Measurements from ENCODE around the gene CAMTA1. TPM values are rescaled to one million over a fixed set of nuclear protein-coding genes. Genes with fewer than 3 reads are reported as not detected.

Gene CAMTA1
- total RNA-seq, 1 donor from 2014 or later: 268 TPM

DNA sequence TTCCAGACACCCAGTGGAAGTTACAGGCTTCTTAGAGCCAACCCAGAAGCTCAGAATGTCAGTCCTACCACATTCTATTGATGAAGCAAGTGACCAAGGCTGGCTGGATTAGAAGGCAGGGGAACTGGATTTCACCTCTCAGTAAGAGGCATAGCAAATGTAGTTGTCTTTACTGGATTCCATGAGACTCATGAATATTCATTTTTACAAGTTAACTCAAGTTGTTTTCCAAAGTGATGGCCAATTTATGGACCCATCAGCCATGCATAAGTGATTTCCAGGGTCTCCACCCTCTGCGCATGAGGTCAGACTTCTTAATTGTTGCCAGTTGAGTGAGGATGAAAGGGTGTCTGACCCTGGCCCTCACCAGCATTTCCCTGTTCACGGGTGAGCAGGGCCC is 559.0 kb downstream of the CAMTA1 start:
- Histone ChIP-seq H3K4me2 (no peak overlapping the region), H3K36me3 (no peaks in the 10 kb centered on the region), H3K27me3 (no peaks in the 10 kb centered on the region), H3K9me3 (ENCODE audit: low read depth) (no peaks in the 10 kb centered on the region), H3K27ac (no peak overlapping the region), H2AFZ (replicated peaks) (no peak overlapping the region), H4K20me1 (ENCODE audit: low read depth) (no peaks in the 10 kb centered on the region), H3K4me1 (peaks cover 10% of the 10 kb centered on the region), H3K9ac (no peak overlapping the region), H3K4me3 (no peak overlapping the region), H3K79me2 (ENCODE audit: low read depth) (no peaks in the 10 kb centered on the region), H3F3A (ENCODE audit: low read depth) (no peaks in the 10 kb centered on the region)
- H3K27ac Mint-ChIP-seq: no peak overlapping the region
- peaks cover 27% of the 10 kb centered on the region for H3K4me1 Mint-ChIP-seq
- H3K36me3 Mint-ChIP-seq: no peaks in the 10 kb centered on the region
- H3K9me3 Mint-ChIP-seq: no peaks in the 10 kb centered on the region
- H3K4me3 Mint-ChIP-seq: no peak overlapping the region
- no peak for DNase-seq (ENCODE audit: low spot score)
- TF ChIP-seq EZH2 (IDR thresholded peaks at IDR 0.05) (no peak), EZH2phosphoT487 (IDR thresholded peaks at IDR 0.05) (no peak)
- TF ChIP-seq, protein P1, sequence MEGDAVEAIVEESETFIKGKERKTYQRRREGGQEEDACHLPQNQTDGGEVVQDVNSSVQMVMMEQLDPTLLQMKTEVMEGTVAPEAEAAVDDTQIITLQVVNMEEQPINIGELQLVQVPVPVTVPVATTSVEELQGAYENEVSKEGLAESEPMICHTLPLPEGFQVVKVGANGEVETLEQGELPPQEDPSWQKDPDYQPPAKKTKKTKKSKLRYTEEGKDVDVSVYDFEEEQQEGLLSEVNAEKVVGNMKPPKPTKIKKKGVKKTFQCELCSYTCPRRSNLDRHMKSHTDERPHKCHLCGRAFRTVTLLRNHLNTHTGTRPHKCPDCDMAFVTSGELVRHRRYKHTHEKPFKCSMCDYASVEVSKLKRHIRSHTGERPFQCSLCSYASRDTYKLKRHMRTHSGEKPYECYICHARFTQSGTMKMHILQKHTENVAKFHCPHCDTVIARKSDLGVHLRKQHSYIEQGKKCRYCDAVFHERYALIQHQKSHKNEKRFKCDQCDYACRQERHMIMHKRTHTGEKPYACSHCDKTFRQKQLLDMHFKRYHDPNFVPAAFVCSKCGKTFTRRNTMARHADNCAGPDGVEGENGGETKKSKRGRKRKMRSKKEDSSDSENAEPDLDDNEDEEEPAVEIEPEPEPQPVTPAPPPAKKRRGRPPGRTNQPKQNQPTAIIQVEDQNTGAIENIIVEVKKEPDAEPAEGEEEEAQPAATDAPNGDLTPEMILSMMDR (IDR thresholded peaks at IDR 0.05): no peak
- peaks cover 4% of the 10 kb centered on the region for H3K27me3 Mint-ChIP-seq (ENCODE audit: insufficient read depth, low read depth)

DNA sequence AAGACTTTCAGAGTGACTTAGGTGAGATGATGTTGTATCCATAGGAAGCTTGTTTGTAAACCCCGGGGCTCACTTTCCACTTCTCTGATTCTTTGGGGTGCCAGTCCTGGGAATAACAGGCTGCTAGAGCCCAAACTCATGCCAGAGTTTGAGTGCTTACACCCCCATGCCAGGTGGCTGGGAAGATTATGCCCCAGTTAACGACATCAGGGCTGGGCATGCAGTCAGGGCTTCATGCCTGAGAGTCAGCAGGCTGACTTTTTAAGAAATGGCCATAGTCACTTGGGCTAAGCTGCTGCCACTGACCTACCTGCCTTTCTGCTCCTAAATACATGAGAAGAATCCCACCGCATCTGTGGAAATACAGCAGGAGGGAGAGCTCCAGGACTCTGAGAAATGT is 560.3 kb downstream of the CAMTA1 start:
- Mint-ChIP-seq H3K36me3 (no peaks in the 10 kb centered on the region), H3K4me1 (peaks cover 27% of the 10 kb centered on the region), H3K27ac (no peak overlapping the region), H3K4me3 (no peak overlapping the region), H3K9me3 (no peaks in the 10 kb centered on the region), H3K27me3 (ENCODE audit: insufficient read depth, low read depth) (peaks cover 4% of the 10 kb centered on the region)
- Histone ChIP-seq H3K9ac (no peak overlapping the region), H3K36me3 (no peaks in the 10 kb centered on the region), H3K27ac (no peak overlapping the region), H4K20me1 (ENCODE audit: low read depth) (no peaks in the 10 kb centered on the region), H3K4me2 (no peak overlapping the region), H3K79me2 (ENCODE audit: low read depth) (no peaks in the 10 kb centered on the region), H3K9me3 (ENCODE audit: low read depth) (no peaks in the 10 kb centered on the region), H3K4me1 (peaks cover 10% of the 10 kb centered on the region), H3K4me3 (no peak overlapping the region), H2AFZ (replicated peaks) (no peak overlapping the region), H3K27me3 (no peaks in the 10 kb centered on the region), H3F3A (ENCODE audit: low read depth) (no peaks in the 10 kb centered on the region)
- TF ChIP-seq EZH2 (IDR thresholded peaks at IDR 0.05) (no peak), EZH2phosphoT487 (IDR thresholded peaks at IDR 0.05) (no peak)
- TF ChIP-seq, protein P1 (IDR thresholded peaks at IDR 0.05): no peak
- DNase-seq (ENCODE audit: low spot score): no peak

DNA sequence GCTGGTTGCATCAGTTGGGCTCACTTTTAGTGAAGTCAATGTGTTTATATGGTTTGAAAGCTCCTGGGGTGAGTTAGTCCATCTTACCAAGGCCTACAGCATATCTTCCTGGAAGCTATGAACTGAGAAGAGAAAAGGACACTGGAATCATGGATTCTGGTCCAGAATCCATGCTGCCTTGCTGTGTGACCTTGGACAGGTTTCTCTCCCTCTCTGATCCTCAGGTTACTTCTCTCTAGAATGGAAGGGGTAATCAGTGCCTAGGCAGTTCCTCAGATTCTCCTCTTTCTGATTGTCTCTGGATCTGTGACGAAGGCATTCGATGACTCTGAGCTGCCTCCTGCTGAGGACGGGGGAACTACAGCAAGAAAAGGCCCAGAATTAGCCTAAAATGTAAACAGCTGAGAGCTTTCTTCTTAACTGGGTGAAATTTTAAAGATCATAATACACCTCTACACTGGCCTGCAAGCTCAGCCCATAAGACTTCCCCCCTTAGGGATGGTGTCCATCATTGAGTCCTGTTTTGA is 560.9 kb downstream of the CAMTA1 start:
- Histone ChIP-seq H3K27me3 (no peaks in the 10 kb centered on the region), H3F3A (ENCODE audit: low read depth) (no peaks in the 10 kb centered on the region), H3K4me1 (peaks cover 10% of the 10 kb centered on the region), H3K4me2 (no peak overlapping the region), H3K4me3 (no peak overlapping the region), H3K79me2 (ENCODE audit: low read depth) (no peaks in the 10 kb centered on the region), H3K9ac (no peak overlapping the region), H3K36me3 (no peaks in the 10 kb centered on the region), H3K27ac (no peak overlapping the region), H3K9me3 (ENCODE audit: low read depth) (no peaks in the 10 kb centered on the region), H4K20me1 (ENCODE audit: low read depth) (no peaks in the 10 kb centered on the region), H2AFZ (replicated peaks) (no peak overlapping the region)
- DNase-seq (ENCODE audit: low spot score): no peak
- Mint-ChIP-seq H3K27me3 (ENCODE audit: insufficient read depth, low read depth) (peaks cover 4% of the 10 kb centered on the region), H3K9me3 (no peaks in the 10 kb centered on the region), H3K4me1 (peaks cover 27% of the 10 kb centered on the region), H3K27ac (no peak overlapping the region), H3K36me3 (no peaks in the 10 kb centered on the region), H3K4me3 (no peak overlapping the region)
- TF ChIP-seq EZH2 (IDR thresholded peaks at IDR 0.05): no peak
- TF ChIP-seq, protein P1 (IDR thresholded peaks at IDR 0.05): no peak
- no peak for TF ChIP-seq EZH2phosphoT487 (IDR thresholded peaks at IDR 0.05)

Measured in neural progenitor cell (in vitro differentiated cells).